Hepatocyte (in vitro differentiated cells): ENCODE results near the gene LRRC4C. TPM values are rescaled to one million over a fixed set of nuclear protein-coding genes. Genes with fewer than 3 reads are reported as not detected.

Experiments used
- DNase-seq: peaks from one replicate; pipeline ENCODE4 v3.0.0-alpha.2; 2016; ENCODE audit warnings: low spot score
- H2AFZ ChIP-seq: fragments of 200-600 bp; sonication (generic); 2 replicates; pipeline ENCODE4 v1.6.0; 2016; ENCODE audit warnings: antibody characterized with exemption, mild to moderate bottlenecking
- H3K27ac ChIP-seq: fragments of 200-600 bp; sonication (generic); 2 replicates; pipeline ENCODE4 v1.5.1; 2016; ENCODE audit warnings: mild to moderate bottlenecking
- H3K27me3 ChIP-seq: fragments of 200-600 bp; sonication (generic); 2 replicates; pipeline ENCODE4 v1.6.1; 2016
- H3K36me3 ChIP-seq: fragments of 200-600 bp; sonication (generic); replicated peaks from 2 replicates; pipeline ENCODE4 v1.5.1; 2016; ENCODE audit warnings: low read depth; ENCODE audit not compliant: insufficient read depth
- H3K4me1 ChIP-seq: fragments of 200-600 bp; sonication (generic); 2 replicates; pipeline ENCODE4 v1.5.1; 2016; ENCODE audit warnings: mild to moderate bottlenecking, moderate library complexity; ENCODE audit not compliant: insufficient read depth
- H3K4me2 ChIP-seq: fragments of 200-600 bp; sonication (generic); 2 replicates; pipeline ENCODE4 v1.6.0; 2016
- H3K4me3 ChIP-seq: fragments of 200-600 bp; sonication (generic); 2 replicates; pipeline ENCODE4 v1.5.1; 2016; ENCODE audit warnings: mild to moderate bottlenecking
- H3K79me2 ChIP-seq: fragments of 200-600 bp; sonication (generic); 2 replicates; pipeline ENCODE4 v1.6.0; 2017; ENCODE audit warnings: mild to moderate bottlenecking
- H3K9me2 ChIP-seq: fragments of 200-600 bp; sonication (generic); replicated peaks from 2 replicates; pipeline ENCODE4 v1.6.0; 2017; ENCODE audit warnings: mild to moderate bottlenecking; ENCODE audit not compliant: insufficient read depth
- H3K9me3 ChIP-seq: fragments of 200-600 bp; sonication (generic); 2 replicates; pipeline ENCODE4 v1.5.1; 2016; ENCODE audit warnings: low read depth, mild to moderate bottlenecking
- H4K20me1 ChIP-seq: fragments of 200-600 bp; sonication (generic); 2 replicates; pipeline ENCODE4 v1.6.0; 2016; ENCODE audit warnings: mild to moderate bottlenecking; ENCODE audit not compliant: insufficient read depth, poor library complexity, severe bottlenecking
- CTCF ChIP-seq: fragments of 200-600 bp; sonication (generic); IDR thresholded peaks from 2 replicates; pipeline ENCODE4 v1.5.1; 2016; ENCODE audit warnings: antibody characterized with exemption, mild to moderate bottlenecking; ENCODE audit not compliant: poor library complexity
- EZH2 ChIP-seq: fragments of 200-600 bp; sonication (generic); IDR thresholded peaks from 2 replicates; pipeline ENCODE4 v1.6.1; 2016; ENCODE audit warnings: antibody characterized with exemption, mild to moderate bottlenecking, borderline replicate concordance
- EZH2phosphoT487 ChIP-seq: fragments of 200-600 bp; sonication (generic); IDR thresholded peaks from one replicate; pipeline ENCODE4 v1.6.1; 2018; ENCODE audit warnings: antibody characterized with exemption, mild to moderate bottlenecking, low read depth, moderate library complexity; ENCODE audit not compliant: unreplicated experiment, severe bottlenecking
- WGBS: methylation state at CpG from one replicate; pipeline ENCODE4 v1.1.6; 2016; ENCODE audit warnings: low lambda C conversion rate; ENCODE audit errors: missing lambda C conversion rate; 5-methylcytosine and 5-hydroxymethylcytosine counted together
- polyA plus RNA-seq: library from polyadenylated mRNA; unstranded; fragments of >200 nt; fragmentation: Nextera tagmentation; extraction: Ambion mirVana; gene quantifications from 2 replicates; pipeline ENCODE4 v1.2.1, GENCODE V29; 2016
- total RNA-seq: library from RNA; depleted of rRNA; stranded (reverse); fragments of >200 nt; gene quantifications from 2 replicates; pipeline ENCODE4 v1.2.3, GENCODE V29; 2014

LRRC4C gene
- total and polyA plus RNA-seq, 2 experiments from 2014 or later: 1.1 to 3.1 TPM

- no peaks in the 10 kb centered on the region for H3K9me2 ChIP-seq
- H3K27ac ChIP-seq: no peak overlapping the region
- H2AFZ ChIP-seq: no peak overlapping the region
- H3K4me2 ChIP-seq: no peak overlapping the region
- WGBS: 90% methylated on average over 10 of the region's 10 CpGs
- no peak for DNase-seq
- no peak overlapping the region for H3K4me3 ChIP-seq
- no peaks in the 10 kb centered on the region for H3K79me2 ChIP-seq
- TF ChIP-seq EZH2: no peak
- TF ChIP-seq CTCF: peak; percentile 5
- no peaks in the 10 kb centered on the region for H4K20me1 ChIP-seq
- no peaks in the 10 kb centered on the region for H3K36me3 ChIP-seq
- no peaks in the 10 kb centered on the region for H3K4me1 ChIP-seq
- H3K9me3 ChIP-seq: no peaks in the 10 kb centered on the region
- no peaks in the 10 kb centered on the region for H3K27me3 ChIP-seq
Measured at GRCh38 chr11:41245704-41246398, 213.6 kb downstream of the LRRC4C start.

DNA sequence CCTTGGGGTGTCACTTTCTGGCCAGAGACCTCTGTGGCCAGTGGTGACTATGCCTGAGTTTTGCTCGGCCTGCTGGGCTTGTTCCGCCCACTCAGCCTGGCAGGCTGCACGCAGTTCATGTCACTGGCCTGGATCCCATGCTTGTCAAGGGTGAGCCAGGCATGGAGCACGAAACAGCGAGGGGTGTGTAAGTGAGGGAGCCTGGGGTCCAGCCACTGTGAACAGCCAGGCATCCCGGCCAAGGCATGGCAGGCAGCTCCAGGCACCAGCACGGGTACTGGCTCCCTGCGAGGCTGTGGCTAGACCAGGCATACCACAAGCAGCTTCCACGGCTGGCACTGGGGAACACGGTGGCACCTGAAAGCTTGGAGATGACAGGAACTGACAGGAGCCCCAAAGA lies 214.3 kb downstream of the LRRC4C start:
- Histone ChIP-seq H3K9me3 (no peaks in the 10 kb centered on the region), H3K4me3 (no peak overlapping the region), H3K9me2 (no peaks in the 10 kb centered on the region), H3K36me3 (no peaks in the 10 kb centered on the region), H4K20me1 (no peaks in the 10 kb centered on the region), H3K79me2 (no peaks in the 10 kb centered on the region), H3K27me3 (no peaks in the 10 kb centered on the region), H3K27ac (no peak overlapping the region), H3K4me2 (no peak overlapping the region), H3K4me1 (no peaks in the 10 kb centered on the region), H2AFZ (no peak overlapping the region)
- 95% methylated on average over 10 of the region's 10 CpGs for WGBS
- TF ChIP-seq EZH2 (no peak), EZH2phosphoT487 (no peak), CTCF (no peak)
- no peak for DNase-seq

DNA sequence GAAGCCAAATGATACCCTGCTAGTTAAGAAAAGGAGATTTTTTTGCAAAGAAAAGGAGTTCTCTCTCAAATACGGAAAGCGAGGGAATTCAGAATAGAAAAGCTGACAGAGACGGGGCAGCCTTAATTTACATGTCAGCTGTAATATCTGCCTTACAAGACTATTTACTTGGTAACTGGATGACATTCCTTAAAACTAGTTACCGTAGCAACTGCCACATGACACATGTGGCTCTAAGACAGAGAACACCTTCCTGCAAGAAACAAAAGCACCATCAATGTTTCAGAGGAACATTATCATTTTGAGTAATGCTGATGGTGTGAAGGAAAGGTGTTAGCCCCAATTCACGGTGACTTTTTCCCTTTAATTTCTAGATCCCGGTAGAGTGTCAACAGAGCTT lies 222.1 kb downstream of the LRRC4C start:
- 36% methylated on average over 6 of the region's 6 CpGs for WGBS
- TF ChIP-seq CTCF: no peak
- no peak for TF ChIP-seq EZH2phosphoT487
- TF ChIP-seq EZH2: no peak
- no peaks in the 10 kb centered on the region for H3K9me2 ChIP-seq
- no peaks in the 10 kb centered on the region for H4K20me1 ChIP-seq
- no peaks in the 10 kb centered on the region for H3K9me3 ChIP-seq
- no peak overlapping the region for H3K27ac ChIP-seq
- no peak for DNase-seq
- H2AFZ ChIP-seq: no peak overlapping the region
- no peaks in the 10 kb centered on the region for H3K79me2 ChIP-seq
- no peaks in the 10 kb centered on the region for H3K27me3 ChIP-seq
- H3K36me3 ChIP-seq: no peaks in the 10 kb centered on the region
- no peak overlapping the region for H3K4me2 ChIP-seq
- H3K4me1 ChIP-seq: no peaks in the 10 kb centered on the region
- no peak overlapping the region for H3K4me3 ChIP-seq
